Upper lobe of left lung (tissue), 4 donors: Measurements from ENCODE around the gene SARS1.

Experiments used
- CTCF ChIP-seq, 6 experiments: fragments of 450-650 bp in 4 of 6; fragments of 200-600 bp in 2 of 6; sonication (generic) in 2 of 6; IDR thresholded peaks; one replicate each; pipeline ENCODE4 v1.5.1; 2016 to 2019; ENCODE audit warnings: antibody characterized with exemption in 6 of 6
- POLR2AphosphoS5 ChIP-seq, 2 donors: sonication (generic); formaldehyde crosslinking; IDR thresholded peaks; one replicate each; pipeline ENCODE4 v1.5.1; 2017; ENCODE audit warnings: antibody characterized with exemption in 2 of 2

DNA sequence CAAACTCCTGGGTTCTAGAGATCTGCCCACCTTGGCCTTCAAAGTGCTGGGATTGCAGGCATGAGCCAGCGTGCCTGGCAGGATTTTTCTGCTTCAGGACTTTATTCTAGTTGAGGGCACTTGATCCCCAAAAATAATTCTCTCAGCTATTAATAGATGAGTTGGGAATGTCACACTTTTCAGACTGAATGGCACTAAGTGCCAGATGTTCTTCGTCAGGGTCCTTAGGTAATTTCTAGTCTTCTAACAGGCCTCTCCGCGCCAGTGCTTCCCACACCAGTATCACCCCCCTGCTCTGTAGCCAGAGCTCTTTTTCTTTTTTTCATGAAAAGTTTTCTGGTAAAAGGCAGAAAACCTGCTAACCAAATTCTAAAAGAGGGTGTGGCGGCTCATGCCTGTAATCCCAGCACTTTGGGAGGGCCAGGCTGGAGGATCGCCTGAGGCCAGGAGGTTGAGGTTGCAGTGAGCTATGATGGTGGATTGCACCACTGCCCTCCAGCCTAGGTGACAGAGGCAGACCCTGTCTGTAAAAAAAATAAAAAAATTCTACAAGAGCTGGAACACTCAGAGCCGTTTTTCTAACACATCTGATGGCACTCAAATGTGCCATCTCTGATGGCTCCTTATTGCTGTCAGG is 6.1 kb upstream of the SARS1 start:
- TF ChIP-seq CTCF (IDR thresholded peaks at IDR 0.05): no peak
- no peak for TF ChIP-seq POLR2AphosphoS5 (IDR thresholded peaks at IDR 0.05)
